ENCODE data around the gene MT4.

The MT4 gene

DNA sequence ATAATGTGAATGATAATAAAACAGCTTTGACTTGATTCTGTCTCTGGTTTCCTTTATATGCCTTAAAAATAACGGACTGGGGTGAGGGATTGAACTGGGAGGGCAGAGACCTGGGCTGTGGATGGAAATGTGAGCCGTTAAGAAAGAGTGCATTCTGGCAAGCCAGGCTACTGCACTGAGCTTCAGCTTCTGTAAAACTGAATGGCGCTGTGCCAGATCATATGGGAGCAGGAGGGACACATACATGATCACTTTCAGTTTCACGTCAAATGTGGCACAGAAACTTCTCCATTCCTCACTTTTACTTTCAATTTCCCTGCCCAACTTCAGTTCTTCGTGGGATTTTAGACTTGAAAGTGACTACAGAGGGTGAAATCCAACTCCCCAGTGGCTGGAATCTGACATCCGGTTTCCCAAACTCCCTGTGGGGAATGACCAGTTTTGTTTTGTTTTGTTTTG, 44.6 kb downstream of the MT4 start:
- POLR2A ChIA-PET, result interaction anchor here (0.7 to 1.6 kb wide), 3 partner anchors 9 to 46 kb away, joined by 3 to 6 read pairs (median 5); partner anchors contain the start of gene MT1E
- peak overlapping the region; percentile 51 for H3K4me3 ChIP-seq (ENCODE audit: low read depth, low read length)
- TF ChIP-seq FEZF1 (tag by site-specific recombination; IDR thresholded peaks at IDR 0.05) (peak; percentile 14; the same call in 1 of the 2 replicates), ZNF202 (tag by site-specific recombination; IDR thresholded peaks at IDR 0.05; ENCODE audit: borderline replicate concordance) (no peak), ZNF169 (tag by site-specific recombination; IDR thresholded peaks at IDR 0.05) (no peak), PRDM1 (tag by site-specific recombination; IDR thresholded peaks at IDR 0.05) (peak; percentile 99), ZNF155 (tag by site-specific recombination; IDR thresholded peaks at IDR 0.05) (no peak), ZNF610 (tag by site-specific recombination; IDR thresholded peaks at IDR 0.05; ENCODE audit: borderline replicate concordance) (no peak), ZNF335 (tag by site-specific recombination; conservative IDR thresholded peaks at IDR 0.05) (peak; percentile 54), SCRT1 (tag by site-specific recombination; IDR thresholded peaks at IDR 0.05; ENCODE audit: borderline replicate concordance) (no peak), ZNF175 (tag by site-specific recombination; IDR thresholded peaks at IDR 0.05) (no peak), ZNF837 (tag by site-specific recombination; IDR thresholded peaks at IDR 0.05) (no peak), ZNF157 (tag by site-specific recombination; IDR thresholded peaks at IDR 0.05) (no peak), ZNF248 (tag by site-specific recombination; IDR thresholded peaks at IDR 0.05) (no peak), ZNF174 (tag by site-specific recombination; IDR thresholded peaks at IDR 0.05) (no peak), IKZF3 (tag by site-specific recombination; IDR thresholded peaks at IDR 0.05) (peak; percentile 69; the same call in 1 of the 2 replicates), ZNF521 (tag by site-specific recombination; IDR thresholded peaks at IDR 0.05) (no peak), ZNF140 (tag by site-specific recombination; IDR thresholded peaks at IDR 0.05) (no peak), OVOL3 (tag by site-specific recombination; IDR thresholded peaks at IDR 0.05) (no peak), MYNN (tag by site-specific recombination; IDR thresholded peaks at IDR 0.05; ENCODE audit: borderline replicate concordance) (no peak), ZNF423 (tag by site-specific recombination; IDR thresholded peaks at IDR 0.05) (no peak), KLF10 (tag by site-specific recombination; IDR thresholded peaks at IDR 0.05) (no peak), ZNF324 (tag by site-specific recombination; IDR thresholded peaks at IDR 0.05) (no peak), ZNF341 (tag by site-specific recombination; IDR thresholded peaks at IDR 0.05; ENCODE audit: low read depth) (no peak), ZNF624 (tag by site-specific recombination; IDR thresholded peaks at IDR 0.05) (no peak), ZNF560 (tag by site-specific recombination; IDR thresholded peaks at IDR 0.05; ENCODE audit: borderline replicate concordance) (no peak)
- TF ChIP-seq, protein P1, sequence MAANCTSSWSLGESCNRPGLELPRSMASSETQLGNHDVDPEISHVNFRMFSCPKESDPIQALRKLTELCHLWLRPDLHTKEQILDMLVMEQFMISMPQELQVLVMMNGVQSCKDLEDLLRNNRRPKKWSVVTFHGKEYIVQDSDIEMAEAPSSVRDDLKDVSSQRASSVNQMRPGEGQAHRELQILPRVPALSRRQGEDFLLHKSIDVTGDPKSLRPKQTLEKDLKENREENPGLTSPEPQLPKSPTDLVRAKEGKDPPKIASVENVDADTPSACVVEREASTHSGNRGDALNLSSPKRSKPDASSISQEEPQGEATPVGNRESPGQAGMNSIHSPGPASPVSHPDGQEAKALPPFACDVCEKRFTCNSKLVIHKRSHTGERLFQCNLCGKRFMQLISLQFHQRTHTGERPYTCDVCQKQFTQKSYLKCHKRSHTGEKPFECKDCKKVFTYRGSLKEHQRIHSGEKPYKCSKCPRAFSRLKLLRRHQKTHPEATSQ (tag by site-specific recombination; IDR thresholded peaks at IDR 0.05), result no peak
- TF ChIP-seq, protein P2, sequence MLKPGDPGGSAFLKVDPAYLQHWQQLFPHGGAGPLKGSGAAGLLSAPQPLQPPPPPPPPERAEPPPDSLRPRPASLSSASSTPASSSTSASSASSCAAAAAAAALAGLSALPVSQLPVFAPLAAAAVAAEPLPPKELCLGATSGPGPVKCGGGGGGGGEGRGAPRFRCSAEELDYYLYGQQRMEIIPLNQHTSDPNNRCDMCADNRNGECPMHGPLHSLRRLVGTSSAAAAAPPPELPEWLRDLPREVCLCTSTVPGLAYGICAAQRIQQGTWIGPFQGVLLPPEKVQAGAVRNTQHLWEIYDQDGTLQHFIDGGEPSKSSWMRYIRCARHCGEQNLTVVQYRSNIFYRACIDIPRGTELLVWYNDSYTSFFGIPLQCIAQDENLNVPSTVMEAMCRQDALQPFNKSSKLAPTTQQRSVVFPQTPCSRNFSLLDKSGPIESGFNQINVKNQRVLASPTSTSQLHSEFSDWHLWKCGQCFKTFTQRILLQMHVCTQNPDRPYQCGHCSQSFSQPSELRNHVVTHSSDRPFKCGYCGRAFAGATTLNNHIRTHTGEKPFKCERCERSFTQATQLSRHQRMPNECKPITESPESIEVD (tag by site-specific recombination; IDR thresholded peaks at IDR 0.05), result 0 out of 2 replicates have a peak, but pooled peaks have one; percentile 8
- TF ChIP-seq, protein P3, sequence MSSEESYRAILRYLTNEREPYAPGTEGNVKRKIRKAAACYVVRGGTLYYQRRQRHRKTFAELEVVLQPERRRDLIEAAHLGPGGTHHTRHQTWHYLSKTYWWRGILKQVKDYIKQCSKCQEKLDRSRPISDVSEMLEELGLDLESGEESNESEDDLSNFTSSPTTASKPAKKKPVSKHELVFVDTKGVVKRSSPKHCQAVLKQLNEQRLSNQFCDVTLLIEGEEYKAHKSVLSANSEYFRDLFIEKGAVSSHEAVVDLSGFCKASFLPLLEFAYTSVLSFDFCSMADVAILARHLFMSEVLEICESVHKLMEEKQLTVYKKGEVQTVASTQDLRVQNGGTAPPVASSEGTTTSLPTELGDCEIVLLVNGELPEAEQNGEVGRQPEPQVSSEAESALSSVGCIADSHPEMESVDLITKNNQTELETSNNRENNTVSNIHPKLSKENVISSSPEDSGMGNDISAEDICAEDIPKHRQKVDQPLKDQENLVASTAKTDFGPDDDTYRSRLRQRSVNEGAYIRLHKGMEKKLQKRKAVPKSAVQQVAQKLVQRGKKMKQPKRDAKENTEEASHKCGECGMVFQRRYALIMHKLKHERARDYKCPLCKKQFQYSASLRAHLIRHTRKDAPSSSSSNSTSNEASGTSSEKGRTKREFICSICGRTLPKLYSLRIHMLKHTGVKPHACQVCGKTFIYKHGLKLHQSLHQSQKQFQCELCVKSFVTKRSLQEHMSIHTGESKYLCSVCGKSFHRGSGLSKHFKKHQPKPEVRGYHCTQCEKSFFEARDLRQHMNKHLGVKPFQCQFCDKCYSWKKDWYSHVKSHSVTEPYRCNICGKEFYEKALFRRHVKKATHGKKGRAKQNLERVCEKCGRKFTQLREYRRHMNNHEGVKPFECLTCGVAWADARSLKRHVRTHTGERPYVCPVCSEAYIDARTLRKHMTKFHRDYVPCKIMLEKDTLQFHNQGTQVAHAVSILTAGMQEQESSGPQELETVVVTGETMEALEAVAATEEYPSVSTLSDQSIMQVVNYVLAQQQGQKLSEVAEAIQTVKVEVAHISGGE (tag by site-specific recombination; conservative IDR thresholded peaks at IDR 0.05; ENCODE audit: low read depth), result no peak
- TF ChIP-seq, protein P4, sequence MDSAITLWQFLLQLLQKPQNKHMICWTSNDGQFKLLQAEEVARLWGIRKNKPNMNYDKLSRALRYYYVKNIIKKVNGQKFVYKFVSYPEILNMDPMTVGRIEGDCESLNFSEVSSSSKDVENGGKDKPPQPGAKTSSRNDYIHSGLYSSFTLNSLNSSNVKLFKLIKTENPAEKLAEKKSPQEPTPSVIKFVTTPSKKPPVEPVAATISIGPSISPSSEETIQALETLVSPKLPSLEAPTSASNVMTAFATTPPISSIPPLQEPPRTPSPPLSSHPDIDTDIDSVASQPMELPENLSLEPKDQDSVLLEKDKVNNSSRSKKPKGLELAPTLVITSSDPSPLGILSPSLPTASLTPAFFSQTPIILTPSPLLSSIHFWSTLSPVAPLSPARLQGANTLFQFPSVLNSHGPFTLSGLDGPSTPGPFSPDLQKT (IDR thresholded peaks at IDR 0.05; ENCODE audit: borderline replicate concordance, low read depth, low read length), result no peak
- TF ChIP-seq, protein P5, sequence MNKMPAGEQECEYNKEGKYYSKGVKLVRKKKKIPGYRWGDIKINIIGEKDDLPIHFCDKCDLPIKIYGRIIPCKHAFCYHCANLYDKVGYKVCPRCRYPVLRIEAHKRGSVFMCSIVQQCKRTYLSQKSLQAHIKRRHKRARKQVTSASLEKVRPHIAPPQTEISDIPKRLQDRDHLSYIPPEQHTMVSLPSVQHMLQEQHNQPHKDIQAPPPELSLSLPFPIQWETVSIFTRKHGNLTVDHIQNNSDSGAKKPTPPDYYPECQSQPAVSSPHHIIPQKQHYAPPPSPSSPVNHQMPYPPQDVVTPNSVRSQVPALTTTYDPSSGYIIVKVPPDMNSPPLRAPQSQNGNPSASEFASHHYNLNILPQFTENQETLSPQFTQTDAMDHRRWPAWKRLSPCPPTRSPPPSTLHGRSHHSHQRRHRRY (tag by site-specific recombination; IDR thresholded peaks at IDR 0.05), result no peak
- TF ChIP-seq, protein P6, sequence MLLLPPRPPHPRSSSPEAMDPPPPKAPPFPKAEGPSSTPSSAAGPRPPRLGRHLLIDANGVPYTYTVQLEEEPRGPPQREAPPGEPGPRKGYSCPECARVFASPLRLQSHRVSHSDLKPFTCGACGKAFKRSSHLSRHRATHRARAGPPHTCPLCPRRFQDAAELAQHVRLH (tag by site-specific recombination; IDR thresholded peaks at IDR 0.05), result no peak

More for the DNA sequence above, 44.6 kb downstream of the MT4 start:
- no peaks in the 10 kb centered on the region for H3K9me3 ChIP-seq (ENCODE audit: control insufficient read depth, insufficient read depth, low read depth, low read length)
- H3K4me1 ChIP-seq (ENCODE audit: control insufficient read depth, insufficient read depth, low read length), result peaks cover 3% of the 10 kb centered on the region; the same call in 1 of the 2 replicates
- no peaks in the 10 kb centered on the region for H3K36me3 ChIP-seq (ENCODE audit: control insufficient read depth in 2 of 2, insufficient read depth in 1 of 2, low read length in 2 of 2)
- no peak overlapping the region; the same call in 1 of the 2 replicates for H3K27ac ChIP-seq (ENCODE audit: extremely low read depth, low read depth, low read length)
- CTCF ChIA-PET, result interaction anchor here (0.6 to 1.3 kb wide), 3 partner anchors 19 to 32 kb away, joined by 3 read pairs; no protein-coding TSS in a partner anchor
